Stomach smooth muscle (tissue), 2 donors: Measurements from ENCODE around the gene PRORP.

Experiments used
- H3K27ac ChIP-seq: one replicate; pipeline ENCODE4 v1.7.0; 2013; ENCODE audit warnings: mild to moderate bottlenecking, low read length, inconsistent platforms
- H3K27me3 ChIP-seq, 2 donors: one replicate each; pipeline ENCODE4 v1.7.0; 2013; ENCODE audit warnings: low read length in 2 of 2; ENCODE audit not compliant: insufficient read depth in 2 of 2, control insufficient read depth in 1 of 2
- H3K36me3 ChIP-seq, 2 donors: one replicate each; pipeline ENCODE4 v1.7.0; 2013; ENCODE audit warnings: low read length in 2 of 2; ENCODE audit not compliant: control insufficient read depth in 2 of 2, insufficient read depth in 2 of 2
- H3K4me1 ChIP-seq: one replicate; pipeline ENCODE4 v1.7.0; 2013; ENCODE audit warnings: low read length; ENCODE audit not compliant: control insufficient read depth, insufficient read depth
- H3K4me3 ChIP-seq, 2 donors: one replicate each; pipeline ENCODE4 v1.7.0; 2013; ENCODE audit warnings: low read length in 2 of 2
- H3K9ac ChIP-seq, 2 donors: one replicate each; pipeline ENCODE4 v1.7.0; 2013; ENCODE audit warnings: low read length in 2 of 2, mild to moderate bottlenecking in 1 of 2
- H3K9me3 ChIP-seq, 2 donors: one replicate each; pipeline ENCODE4 v1.7.0; 2013; ENCODE audit warnings: low read length in 2 of 2; ENCODE audit not compliant: control insufficient read depth in 2 of 2
- donor health status: healthy.
- donor health status: Pancreatic carcinoma.

PRORP gene

GRCh38 chr14:35113308-35113950, 8.9 kb upstream of the PRORP start:
- Histone ChIP-seq H3K4me3 (no peak overlapping the region), H3K9ac (no peak overlapping the region), H3K27ac (no peak overlapping the region), H3K36me3 (peaks cover 24 to 29% of the 10 kb centered on the region in 2 donors), H3K4me1 (no peaks in the 10 kb centered on the region), H3K9me3 (no peaks in the 10 kb centered on the region), H3K27me3 (no peaks in the 10 kb centered on the region)

- H3K4me3 ChIP-seq = no peak overlapping the region
- peaks cover 3% of the 10 kb centered on the region for H3K4me1 ChIP-seq
- no peak overlapping the region for H3K9ac ChIP-seq
- H3K27me3 ChIP-seq = no peaks in the 10 kb centered on the region
- peaks cover 24 to 29% of the 10 kb centered on the region in 2 donors for H3K36me3 ChIP-seq
- H3K27ac ChIP-seq = no peak overlapping the region
- H3K9me3 ChIP-seq = no peaks in the 10 kb centered on the region
Observed at GRCh38 chr14:35114036-35114435, 8.3 kb upstream of the PRORP start.

GRCh38 chr14:35116242-35116641, 6.1 kb upstream of the PRORP start:
- Histone ChIP-seq H3K27me3 (no peaks in the 10 kb centered on the region), H3K4me1 (peaks cover 6% of the 10 kb centered on the region), H3K9ac (no peak overlapping the region), H3K27ac (no peak overlapping the region), H3K9me3 (no peaks in the 10 kb centered on the region), H3K36me3 (peaks cover 10 to 17% of the 10 kb centered on the region in 2 donors), H3K4me3 (no peak overlapping the region)

- no peak overlapping the region for H3K4me3 ChIP-seq
- no peaks in the 10 kb centered on the region for H3K27me3 ChIP-seq
- H3K9ac ChIP-seq = no peak overlapping the region
- H3K9me3 ChIP-seq = no peaks in the 10 kb centered on the region
- no peak overlapping the region for H3K27ac ChIP-seq
- peaks cover 6 to 10% of the 10 kb centered on the region in 2 donors for H3K36me3 ChIP-seq
- peaks cover 6% of the 10 kb centered on the region for H3K4me1 ChIP-seq
Observed at GRCh38 chr14:35117112-35117511, 5.2 kb upstream of the PRORP start.

- Histone ChIP-seq H3K27ac (peak overlapping the region; percentile 98), H3K4me3 (peak overlapping the region; percentile 77 to 98), H3K9ac (peak overlapping the region; percentile 95 to 98), H3K36me3 (no peaks in the 10 kb centered on the region), H3K4me1 (peaks cover 11% of the 10 kb centered on the region), H3K9me3 (no peaks in the 10 kb centered on the region), H3K27me3 (no peaks in the 10 kb centered on the region)
Observed at GRCh38 chr14:35121026-35121886, 1.1 kb upstream of the PRORP start.

GRCh38 chr14:35122696-35123387, 490 bp downstream of the PRORP start:
- Histone ChIP-seq H3K9me3 (no peaks in the 10 kb centered on the region), H3K4me1 (peaks cover 11% of the 10 kb centered on the region), H3K9ac (peak overlapping the region; percentile 95 to 98), H3K27me3 (no peaks in the 10 kb centered on the region), H3K27ac (peak overlapping the region; percentile 98), H3K4me3 (peak overlapping the region; percentile 77 to 98), H3K36me3 (no peaks in the 10 kb centered on the region)

GRCh38 chr14:35123388-35123703, 994 bp downstream of the PRORP start:
- no peaks in the 10 kb centered on the region for H3K36me3 ChIP-seq
- peak overlapping the region; percentile 77 to 98 for H3K4me3 ChIP-seq
- H3K9me3 ChIP-seq = no peaks in the 10 kb centered on the region
- no peaks in the 10 kb centered on the region for H3K27me3 ChIP-seq
- peak overlapping the region; percentile 95 to 98 for H3K9ac ChIP-seq
- H3K27ac ChIP-seq = peak overlapping the region; percentile 98
- H3K4me1 ChIP-seq = peaks cover 11% of the 10 kb centered on the region

GRCh38 chr14:35124127-35124526, 1.8 kb downstream of the PRORP start:
- H3K27ac ChIP-seq = no peak overlapping the region
- no peak overlapping the region for H3K4me3 ChIP-seq
- no peak overlapping the region for H3K9ac ChIP-seq
- H3K27me3 ChIP-seq = no peaks in the 10 kb centered on the region
- no peaks in the 10 kb centered on the region for H3K9me3 ChIP-seq
- peaks cover 9% of the 10 kb centered on the region for H3K4me1 ChIP-seq
- H3K36me3 ChIP-seq = no peaks in the 10 kb centered on the region

- Histone ChIP-seq H3K36me3 (peaks cover 0 to 16% of the 10 kb centered on the region in 2 donors), H3K9me3 (no peaks in the 10 kb centered on the region), H3K4me1 (no peaks in the 10 kb centered on the region), H3K9ac (no peak overlapping the region), H3K4me3 (no peak overlapping the region), H3K27me3 (no peaks in the 10 kb centered on the region), H3K27ac (no peak overlapping the region)
Observed at GRCh38 chr14:35133542-35134328, 11.4 kb downstream of the PRORP start.

GRCh38 chr14:35134329-35135123, 12.2 kb downstream of the PRORP start:
- no peak overlapping the region for H3K9ac ChIP-seq
- no peaks in the 10 kb centered on the region for H3K4me1 ChIP-seq
- H3K4me3 ChIP-seq = no peak overlapping the region
- no peak overlapping the region for H3K27ac ChIP-seq
- no peaks in the 10 kb centered on the region for H3K9me3 ChIP-seq
- H3K27me3 ChIP-seq = no peaks in the 10 kb centered on the region
- H3K36me3 ChIP-seq = peaks cover 0 to 16% of the 10 kb centered on the region in 2 donors
